A549 (cell line): ENCODE measurements around the gene CSPG4. TPM values are rescaled to one million over a fixed set of nuclear protein-coding genes. Genes with fewer than 3 reads are reported as not detected.
A peak's percentile ranks its signal among the peaks of the same experiment; 100 is the strongest.

Experiments
- ATAC-seq, 2 experiments: fragments of 200-7000 bp in 1 of 2; fragments of >200 bp in 1 of 2; cut with Nextera tagmentation in 1 of 2; cut with Tn5 transposase in 1 of 2; 3 replicates each; pipeline versions ENCODE4 v1.8.0 to v1.9.1; 2018 to 2020; ENCODE audit warnings: mild to moderate bottlenecking in 1 of 2, moderate library complexity in 1 of 2
- CTCF ChIA-PET: fragments of 300-600 bp; sonication (Branson Sonifier 250); formaldehyde crosslinking; extraction: SDS; loops from one replicate; lab custom pipeline; 2021; ENCODE audit warnings: antibody characterized with exemption, inconsistent platforms; lab: Yijun Ruan, JAX
- POLR2A ChIA-PET: fragments of 350-600 bp; formaldehyde crosslinking; extraction: SDS; loops from one replicate; lab custom pipeline; 2021; ENCODE audit warnings: antibody characterized with exemption, inconsistent platforms; lab: Yijun Ruan, JAX
- DNase-seq, 2 experiments: peaks; one replicate each; pipeline versions ENCODE4 v3.0.0 to v3.0.0-alpha.2; 2011 to 2016; ENCODE audit warnings: low read depth in 1 of 2, low spot score in 1 of 2
- FAIRE-seq: peaks from 2 replicates; lab custom pipeline; 2011; peaks lifted over from hg19 to GRCh38; lab: Jason Lieb, UNC
- H3K27ac ChIP-seq, 2 experiments: fragments of >200 bp; sonication (Bioruptor Twin); formaldehyde crosslinking; 3 replicates each; pipeline ENCODE4 v1.5.1; 2016 to 2017
- H3K4me1 ChIP-seq: fragments of >200 bp; sonication (Bioruptor Twin); formaldehyde crosslinking; 3 replicates; pipeline ENCODE4 v1.6.1; 2016
- H3K4me2 ChIP-seq: fragments of >200 bp; sonication (Bioruptor Twin); formaldehyde crosslinking; 3 replicates; pipeline ENCODE4 v1.6.1; 2016
- H3K4me3 ChIP-seq: fragments of >200 bp; sonication (Bioruptor Twin); formaldehyde crosslinking; 3 replicates; pipeline ENCODE4 v1.5.1; 2016
- H3K9me3 ChIP-seq: fragments of >200 bp; sonication (Bioruptor Twin); formaldehyde crosslinking; 3 replicates; pipeline ENCODE4 v1.6.1; 2016
- CBX2 ChIP-seq: fragments of 200-600 bp; sonication (generic); IDR thresholded peaks from 2 replicates; pipeline ENCODE4 v1.6.1; 2016; ENCODE audit warnings: low read depth, mild to moderate bottlenecking, borderline replicate concordance
- CEBPB ChIP-seq, 2 experiments: fragments of >200 bp in 1 of 2; sonication (Bioruptor Twin) in 1 of 2; formaldehyde crosslinking in 1 of 2; IDR thresholded peaks; 2 replicates each; pipeline ENCODE4 v1.6.1; 2012 to 2016
- CHD4 ChIP-seq: fragments of 200-600 bp; sonication (generic); IDR thresholded peaks from 2 replicates; pipeline ENCODE4 v1.6.1; 2016; ENCODE audit warnings: antibody characterized with exemption, mild to moderate bottlenecking, borderline replicate concordance
- CTCF ChIP-seq: fragments of >200 bp; sonication (Bioruptor Twin); formaldehyde crosslinking; IDR thresholded peaks from 3 replicates; pipeline ENCODE4 v1.5.1; 2016
- E2F6 ChIP-seq: IDR thresholded peaks from 2 replicates; pipeline ENCODE4 v1.6.1; 2012; ENCODE audit warnings: low read depth, borderline replicate concordance
- EHF ChIP-seq: fragments of 250-450 bp; sonication (Bioruptor Pico); IDR thresholded peaks from 2 replicates; pipeline ENCODE4 v1.5.0; 2020; ENCODE audit warnings: mild to moderate bottlenecking
- EHMT2 ChIP-seq: fragments of 200-600 bp; sonication (generic); IDR thresholded peaks from 2 replicates; pipeline ENCODE4 v1.6.1; 2016; ENCODE audit warnings: antibody characterized with exemption, low read depth, mild to moderate bottlenecking, moderate library complexity
- EP300 ChIP-seq, 2 experiments: fragments of >200 bp; sonication (Bioruptor Twin); formaldehyde crosslinking; IDR thresholded peaks; 2 replicates in 1 of 2; 3 replicates in 1 of 2; pipeline ENCODE4 v1.6.1; 2016 to 2017
- FOSB ChIP-seq: fragments of 250-450 bp; sonication (Bioruptor Pico); IDR thresholded peaks from 2 replicates; pipeline ENCODE4 v1.5.0; 2020; ENCODE audit warnings: mild to moderate bottlenecking, moderate library complexity
- HMGXB4 ChIP-seq: fragments of 250-450 bp; sonication (Bioruptor Pico); IDR thresholded peaks from 2 replicates; pipeline ENCODE4 v1.5.0; 2021; ENCODE audit warnings: mild to moderate bottlenecking, moderate library complexity, borderline replicate concordance
- JUNB ChIP-seq: fragments of >200 bp; sonication (Bioruptor Twin); formaldehyde crosslinking; IDR thresholded peaks from 2 replicates; pipeline ENCODE4 v1.6.1; 2016
- KDM1A ChIP-seq: fragments of 200-600 bp; sonication (generic); IDR thresholded peaks from 2 replicates; pipeline ENCODE4 v1.6.1; 2016; ENCODE audit warnings: low read depth, mild to moderate bottlenecking
- KDM5A ChIP-seq: fragments of 200-600 bp; sonication (generic); IDR thresholded peaks from 2 replicates; pipeline ENCODE4 v1.6.1; 2016; ENCODE audit warnings: antibody characterized with exemption, mild to moderate bottlenecking
- MAFK ChIP-seq: fragments of 450-650 bp; IDR thresholded peaks from 2 replicates; pipeline ENCODE4 v1.6.1; 2014; ENCODE audit not compliant: partially characterized antibody
- MAX ChIP-seq: IDR thresholded peaks from 2 replicates; pipeline ENCODE4 v1.6.1; 2012
- NPAS2 ChIP-seq: fragments of 250-450 bp; sonication (Bioruptor Pico); IDR thresholded peaks from 2 replicates; pipeline ENCODE4 v1.8.0; 2022; ENCODE audit warnings: mild to moderate bottlenecking, moderate library complexity, borderline replicate concordance
- PHF8 ChIP-seq: fragments of 200-600 bp; sonication (generic); IDR thresholded peaks from 2 replicates; pipeline ENCODE4 v1.6.1; 2016; ENCODE audit warnings: low read depth, mild to moderate bottlenecking, antibody characterized with exemption, moderate library complexity, borderline replicate concordance
- POLR2A ChIP-seq: IDR thresholded peaks from 2 replicates; pipeline ENCODE4 v1.6.1; 2012; ENCODE audit warnings: mild to moderate bottlenecking, low read length
- RAD21 ChIP-seq, 2 experiments: fragments of >200 bp in 1 of 2; sonication (Bioruptor Twin) in 1 of 2; formaldehyde crosslinking in 1 of 2; IDR thresholded peaks in 1 of 2; conservative IDR thresholded peaks in 1 of 2; 2 replicates in 1 of 2; 3 replicates in 1 of 2; pipeline ENCODE4 v1.6.1; 2012 to 2018; ENCODE audit warnings: inconsistent platforms in 1 of 2
- RARB ChIP-seq: fragments of 250-450 bp; sonication (Bioruptor Pico); IDR thresholded peaks from 2 replicates; pipeline ENCODE4 v1.8.0; 2021; ENCODE audit warnings: mild to moderate bottlenecking, moderate library complexity
- RCOR1 ChIP-seq: fragments of 150-350 bp; IDR thresholded peaks from 2 replicates; pipeline ENCODE4 v1.6.1; 2014; ENCODE audit warnings: antibody characterized with exemption, low read length, low read depth
- RFX5 ChIP-seq: fragments of 450-650 bp; IDR thresholded peaks from 2 replicates; pipeline ENCODE4 v1.7.1; 2014; ENCODE audit warnings: antibody characterized with exemption, mild to moderate bottlenecking, moderate library complexity
- SMC3 ChIP-seq: fragments of >200 bp; sonication (Bioruptor Twin); formaldehyde crosslinking; IDR thresholded peaks from 3 replicates; pipeline ENCODE4 v1.6.1; 2018; ENCODE audit warnings: inconsistent platforms
- SREBF2 ChIP-seq: fragments of 450-650 bp; IDR thresholded peaks from 2 replicates; pipeline ENCODE4 v1.6.1; 2014; ENCODE audit warnings: mild to moderate bottlenecking, moderate library complexity
- TP53 ChIP-seq: fragments of 250-450 bp; sonication (Bioruptor Pico); IDR thresholded peaks from 2 replicates; pipeline ENCODE4 v1.5.0; 2021; ENCODE audit warnings: mild to moderate bottlenecking, moderate library complexity
- ZSCAN20 ChIP-seq: fragments of 250-450 bp; sonication (Bioruptor Pico); IDR thresholded peaks from 2 replicates; pipeline ENCODE4 v1.8.0; 2022; ENCODE audit warnings: mild to moderate bottlenecking, moderate library complexity
- WGBS: methylation state at CpG from one replicate; pipeline ENCODE4 v1.1.6; 2017; ENCODE audit errors: missing lambda C conversion rate; 5-methylcytosine and 5-hydroxymethylcytosine counted together
- polyA plus RNA-seq, 4 experiments: library from polyadenylated mRNA; depleted of rRNA in 3 of 4; stranded (reverse); fragments of >200 nt; fragmentation: RNase III in 1 of 4; extraction: RNeasy Plus Mini Kit Qiagen cat#74134 plus additional on column Dnase treatment in 1 of 4; gene quantifications; 2 replicates in 3 of 4; 3 replicates in 1 of 4; pipeline ENCODE4 v1.2.3, GENCODE V29; 2011 to 2017
- TF ChIP-seq, protein P1 (sequence below): fragments of 250-450 bp; sonication (Bioruptor Pico); IDR thresholded peaks from 2 replicates; pipeline ENCODE4 v1.5.0; 2020; ENCODE audit warnings: low read depth, mild to moderate bottlenecking, moderate library complexity
- TF ChIP-seq, protein P2 (sequence below): IDR thresholded peaks from 2 replicates; pipeline ENCODE4 v1.6.1; 2012

Gene CSPG4
- polyA plus RNA-seq, 2 of the 4 experiments (the other 2 are of a cell fraction) = 0.01 to 0.06 TPM

DNA sequence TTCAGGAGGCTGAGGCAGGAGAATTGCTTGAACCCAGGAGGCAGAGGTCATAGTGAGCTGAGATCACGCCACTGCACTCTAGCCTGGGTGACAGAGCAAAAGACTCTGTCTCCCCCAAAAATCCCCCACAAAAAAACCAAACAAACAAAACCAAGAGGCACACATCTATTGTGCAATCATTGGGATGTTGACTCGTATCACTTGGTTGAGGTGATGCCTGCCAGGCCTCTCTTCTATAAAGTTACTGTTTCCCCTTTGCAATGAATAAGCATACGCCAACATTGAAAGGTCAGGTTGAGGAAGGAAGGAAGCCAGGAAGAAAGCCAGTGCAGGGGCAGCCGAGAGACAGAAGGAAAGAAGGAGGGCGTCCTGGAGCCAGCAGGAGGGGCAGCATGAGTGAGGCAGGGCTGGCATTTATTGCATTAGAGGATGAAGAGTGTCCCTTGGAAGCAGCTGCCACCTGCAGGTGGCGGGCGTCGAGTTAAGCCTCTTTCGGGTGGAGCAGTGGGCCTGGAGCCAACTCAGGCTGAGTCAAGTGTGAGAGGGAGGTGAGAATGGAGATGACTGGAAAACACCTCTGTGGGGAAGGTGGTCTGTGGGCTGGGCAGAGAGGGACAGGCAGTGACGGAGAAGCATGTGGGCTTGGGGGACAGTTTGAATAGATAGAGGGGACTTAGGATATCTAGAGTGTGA lies 8.3 kb upstream of the CSPG4 start:
- H3K4me2 ChIP-seq = peak overlapping the region; percentile 37
- peak; percentile 35 to 54 for ATAC-seq
- DNase-seq = peak; percentile 80 to 90
- no peak overlapping the region for H3K27ac ChIP-seq
- no peaks in the 10 kb centered on the region for H3K9me3 ChIP-seq
- H3K4me1 ChIP-seq = peaks cover 28% of the 10 kb centered on the region
- POLR2A ChIA-PET = no interaction called here
- WGBS = 24% methylated on average over 10 of the region's 10 CpGs
- no peak overlapping the region for H3K4me3 ChIP-seq
- TF ChIP-seq ZSCAN20 (no peak), FOSB (no peak), POLR2A (no peak), E2F6 (no peak), TP53 (CRISPR knock-in tag) (0 out of 2 replicates have a peak, but pooled peaks have one; percentile 20), KDM1A (no peak), EHF (CRISPR knock-in tag) (no peak), SMC3 (peak; percentile 50; the same call in 2 of the 3 replicates), EP300 (IDR thresholded peaks at IDR 0.05) (no peak), JUNB (no peak), EHMT2 (no peak), CTCF (peak; percentile 51), PHF8 (no peak), CEBPB (IDR thresholded peaks at IDR 0.05) (peak; percentile 53 to 76; a peak in 3 of 4 replicates), KDM5A (no peak), MAX (peak; percentile 46; the same call in 1 of the 2 replicates), MAFK (no peak), RARB (CRISPR knock-in tag) (no peak), CBX2 (no peak), RCOR1 (no peak), SREBF2 (no peak), RAD21 (conservative IDR thresholded peaks at IDR 0.05 in 1 of 2, IDR thresholded peaks at IDR 0.05 in 1 of 2) (peak; percentile 48 to 52; a peak in 2 of 5 replicates), HMGXB4 (CRISPR knock-in tag) (no peak), NPAS2 (no peak), CHD4 (no peak), RFX5 (no peak)
- TF ChIP-seq, protein P1, sequence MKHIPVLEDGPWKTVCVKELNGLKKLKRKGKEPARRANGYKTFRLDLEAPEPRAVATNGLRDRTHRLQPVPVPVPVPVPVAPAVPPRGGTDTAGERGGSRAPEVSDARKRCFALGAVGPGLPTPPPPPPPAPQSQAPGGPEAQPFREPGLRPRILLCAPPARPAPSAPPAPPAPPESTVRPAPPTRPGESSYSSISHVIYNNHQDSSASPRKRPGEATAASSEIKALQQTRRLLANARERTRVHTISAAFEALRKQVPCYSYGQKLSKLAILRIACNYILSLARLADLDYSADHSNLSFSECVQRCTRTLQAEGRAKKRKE (CRISPR knock-in tag) = no peak
- TF ChIP-seq, protein P2, sequence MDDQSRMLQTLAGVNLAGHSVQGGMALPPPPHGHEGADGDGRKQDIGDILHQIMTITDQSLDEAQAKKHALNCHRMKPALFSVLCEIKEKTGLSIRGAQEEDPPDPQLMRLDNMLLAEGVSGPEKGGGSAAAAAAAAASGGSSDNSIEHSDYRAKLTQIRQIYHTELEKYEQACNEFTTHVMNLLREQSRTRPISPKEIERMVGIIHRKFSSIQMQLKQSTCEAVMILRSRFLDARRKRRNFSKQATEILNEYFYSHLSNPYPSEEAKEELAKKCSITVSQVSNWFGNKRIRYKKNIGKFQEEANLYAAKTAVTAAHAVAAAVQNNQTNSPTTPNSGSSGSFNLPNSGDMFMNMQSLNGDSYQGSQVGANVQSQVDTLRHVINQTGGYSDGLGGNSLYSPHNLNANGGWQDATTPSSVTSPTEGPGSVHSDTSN = no peak
- TF ChIP-seq, all 56 proteins: peak for 6
- CTCF ChIA-PET = interaction anchor here (1.7 to 22.9 kb wide), 6 partner anchors 9 to 84 kb away, joined by 4 to 350 read pairs (median 19); no protein-coding TSS in a partner anchor
- peak; percentile 51 for FAIRE-seq
